Keratinocyte (primary cell): ENCODE measurements around the gene OR52I1. TPM values are rescaled to one million over a fixed set of nuclear protein-coding genes. Genes with fewer than 3 reads are reported as not detected.

Source experiments
- DNase-seq: peaks from one replicate; pipeline ENCODE4 v3.0.0-alpha.2; 2011; ENCODE audit warnings: low read depth, missing footprints, low spot score
- FAIRE-seq: peaks from 2 replicates; lab custom pipeline; 2011; peaks lifted over from hg19 to GRCh38; lab: Jason Lieb, UNC
- H2AFZ ChIP-seq: 2 replicates; pipeline ENCODE4 v1.6.0; 2012; ENCODE audit warnings: low read length, control low read depth, inconsistent platforms; ENCODE audit not compliant: control insufficient read depth
- H3K27ac ChIP-seq: 2 replicates; pipeline ENCODE4 v1.5.1; 2011; ENCODE audit warnings: low read length; ENCODE audit not compliant: control insufficient read depth, insufficient read depth
- H3K27me3 ChIP-seq: 3 replicates; pipeline ENCODE4 v1.6.0; 2011; ENCODE audit warnings: low read length; ENCODE audit not compliant: control insufficient read depth, insufficient read depth; ENCODE audit errors: extremely low read depth
- H3K36me3 ChIP-seq, 2 experiments: 2 replicates in 1 of 2; 3 replicates in 1 of 2; pipeline ENCODE4 v1.5.1; 2011; ENCODE audit warnings: low read length in 2 of 2, mild to moderate bottlenecking in 1 of 2; ENCODE audit not compliant: control insufficient read depth in 2 of 2, insufficient read depth in 2 of 2; ENCODE audit errors: extremely low read depth in 1 of 2
- H3K4me1 ChIP-seq: 3 replicates; pipeline ENCODE4 v1.5.1; 2011; ENCODE audit warnings: low read length; ENCODE audit not compliant: control insufficient read depth, insufficient read depth; ENCODE audit errors: extremely low read depth
- H3K4me2 ChIP-seq: 3 replicates; pipeline ENCODE4 v1.6.0; 2011; ENCODE audit warnings: low read depth, low read length; ENCODE audit not compliant: control insufficient read depth, insufficient read depth; ENCODE audit errors: extremely low read depth
- H3K4me3 ChIP-seq, 3 experiments: fragments of 200-600 bp in 1 of 3; sonication (generic) in 1 of 3; 2 replicates in 2 of 3; 3 replicates in 1 of 3; pipeline ENCODE4 v1.5.1; 2011 to 2016; ENCODE audit warnings: low read length in 3 of 3, mild to moderate bottlenecking in 3 of 3, control low read depth in 2 of 3, inconsistent platforms in 1 of 3, low read depth in 1 of 3, mixed read lengths in 1 of 3, mixed run types in 1 of 3, moderate library complexity in 1 of 3; ENCODE audit not compliant: control insufficient read depth in 2 of 3, insufficient read depth in 2 of 3; ENCODE audit errors: extremely low read depth in 1 of 3
- H3K79me2 ChIP-seq: 2 replicates; pipeline ENCODE4 v1.6.0; 2012; ENCODE audit warnings: low read length; ENCODE audit not compliant: control insufficient read depth, insufficient read depth
- H3K9ac ChIP-seq: 3 replicates; pipeline ENCODE4 v1.6.0; 2011; ENCODE audit warnings: low read length; ENCODE audit not compliant: control insufficient read depth, insufficient read depth; ENCODE audit errors: extremely low read depth
- H3K9me1 ChIP-seq: 3 replicates; pipeline ENCODE4 v1.6.0; 2011; ENCODE audit warnings: low read length; ENCODE audit not compliant: control insufficient read depth, insufficient read depth; ENCODE audit errors: extremely low read depth
- H3K9me3 ChIP-seq: 2 replicates; pipeline ENCODE4 v1.5.1; 2012; ENCODE audit warnings: low read depth, low read length; ENCODE audit not compliant: control insufficient read depth
- H4K20me1 ChIP-seq: 3 replicates; pipeline ENCODE4 v1.6.0; 2011; ENCODE audit warnings: low read length; ENCODE audit not compliant: control insufficient read depth, insufficient read depth; ENCODE audit errors: extremely low read depth
- CTCF ChIP-seq, 3 experiments: IDR thresholded peaks in 1 of 3; conservative IDR thresholded peaks in 1 of 3; optimal IDR thresholded peaks in 1 of 3; 2 replicates in 2 of 3; 3 replicates in 1 of 3; pipeline versions ENCODE3 to v1.5.1; 2011; ENCODE audit warnings: low read length in 3 of 3, mild to moderate bottlenecking in 3 of 3, moderate library complexity in 2 of 3, control low read depth in 1 of 3, inconsistent platforms in 1 of 3; ENCODE audit not compliant: insufficient read depth in 2 of 3; ENCODE audit errors: extremely low read depth in 1 of 3
- EZH2 ChIP-seq: IDR thresholded peaks from one replicate; pipeline ENCODE4 v1.6.1; 2012; ENCODE audit warnings: inconsistent platforms, mild to moderate bottlenecking, low read length, moderate library complexity
- dilution Hi-C: fragments of 300-500 bp; cut with MboI; formaldehyde crosslinking; loops from one replicate; pipeline ENCODE4 v1.7.0; 2020; ENCODE audit warnings: low sequenced_read_pairs; ENCODE audit not compliant: extremely low pct_ligation_motif_present
- polyA plus RNA-seq, 5 experiments: library from polyadenylated mRNA; depleted of rRNA in 3 of 5; stranded (reverse) in 3 of 5; stranded (forward) in 1 of 5; unstranded in 1 of 5; fragments of >200 nt; gene quantifications; 1 replicate in 1 of 5; 2 replicates in 3 of 5; 3 replicates in 1 of 5; pipeline versions ENCODE4 v1.2.1 to v1.2.3, GENCODE V29; 2011 to 2012; ENCODE audit warnings: missing spikeins in 2 of 5, low read depth in 1 of 5, low replicate concordance in 1 of 5

Gene OR52I1
- polyA plus RNA-seq, 1 donor (not counting 4 experiments of a cell fraction or from before 2014, with no cell fraction given): not detected

DNA sequence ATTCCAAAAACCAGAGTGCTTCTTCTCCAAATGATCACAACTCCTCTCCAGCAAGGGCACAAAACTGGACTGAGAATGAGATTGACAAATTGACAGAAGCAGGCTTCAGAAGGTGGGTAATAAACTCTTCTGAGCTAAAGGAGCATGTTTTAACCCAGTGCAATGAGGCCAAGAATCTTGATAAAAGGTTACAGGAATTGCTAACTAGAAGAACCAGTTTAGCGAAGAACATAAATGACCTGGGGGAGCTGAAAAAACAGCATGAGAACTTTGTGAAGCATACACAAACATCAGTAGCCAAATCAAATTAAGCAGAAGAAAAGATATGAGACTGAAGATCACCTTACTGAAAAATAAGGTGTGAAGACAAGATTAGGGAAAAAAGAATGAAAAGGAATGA lies 33.4 kb upstream of the OR52I1 start:
- Histone ChIP-seq H3K4me1 (no peaks in the 10 kb centered on the region), H3K36me3 (no peaks in the 10 kb centered on the region), H3K9me1 (no peaks in the 10 kb centered on the region), H3K27me3 (no peaks in the 10 kb centered on the region), H3K79me2 (no peaks in the 10 kb centered on the region), H4K20me1 (no peaks in the 10 kb centered on the region), H3K9ac (no peak overlapping the region), H3K4me3 (no peak overlapping the region), H2AFZ (no peak overlapping the region), H3K27ac (no peak overlapping the region), H3K9me3 (no peaks in the 10 kb centered on the region), H3K4me2 (no peak overlapping the region)
- FAIRE-seq (no peak), DNase-seq (no peak)
- TF ChIP-seq EZH2 (no peak), CTCF (optimal IDR thresholded peaks at IDR 0.05 in 1 of 3, IDR thresholded peaks at IDR 0.05 in 1 of 3, conservative IDR thresholded peaks at IDR 0.05 in 1 of 3; ENCODE audit: extremely low read depth in 1 of 3, insufficient read depth in 2 of 3, low read length in 3 of 3) (no peak)
- dilution Hi-C loops: loop anchor here (25.0 kb wide), 1 partner anchor 373 kb away; no protein-coding TSS in a partner anchor

- FAIRE-seq (no peak), DNase-seq (no peak)
- dilution Hi-C loops: loop anchor here (25.0 kb wide), 1 partner anchor 378 kb away; no protein-coding TSS in a partner anchor
- no peaks in the 10 kb centered on the region for H3K79me2 ChIP-seq
- no peaks in the 10 kb centered on the region for H3K4me1 ChIP-seq
- no peaks in the 10 kb centered on the region for H3K27me3 ChIP-seq
- no peak overlapping the region for H3K9ac ChIP-seq
- H2AFZ ChIP-seq: no peak overlapping the region
- no peak for TF ChIP-seq EZH2
- TF ChIP-seq CTCF (optimal IDR thresholded peaks at IDR 0.05 in 1 of 3, IDR thresholded peaks at IDR 0.05 in 1 of 3, conservative IDR thresholded peaks at IDR 0.05 in 1 of 3; ENCODE audit: extremely low read depth in 1 of 3, insufficient read depth in 2 of 3, low read length in 3 of 3): no peak
- no peaks in the 10 kb centered on the region for H4K20me1 ChIP-seq
- no peaks in the 10 kb centered on the region for H3K9me3 ChIP-seq
- H3K9me1 ChIP-seq: no peaks in the 10 kb centered on the region
- no peak overlapping the region for H3K4me2 ChIP-seq
- H3K36me3 ChIP-seq: no peaks in the 10 kb centered on the region
- H3K4me3 ChIP-seq: no peak overlapping the region
- no peak overlapping the region for H3K27ac ChIP-seq
Measured at GRCh38 chr11:4565371-4565770, 28.5 kb upstream of the OR52I1 start.
